ENCODE measurements around the gene TNXB.
"Not testable (repeated sequence)": the region's sequence is repeated elsewhere in the genome, so short reads cannot be mapped to it uniquely, and the experiment has no call there.

DNA sequence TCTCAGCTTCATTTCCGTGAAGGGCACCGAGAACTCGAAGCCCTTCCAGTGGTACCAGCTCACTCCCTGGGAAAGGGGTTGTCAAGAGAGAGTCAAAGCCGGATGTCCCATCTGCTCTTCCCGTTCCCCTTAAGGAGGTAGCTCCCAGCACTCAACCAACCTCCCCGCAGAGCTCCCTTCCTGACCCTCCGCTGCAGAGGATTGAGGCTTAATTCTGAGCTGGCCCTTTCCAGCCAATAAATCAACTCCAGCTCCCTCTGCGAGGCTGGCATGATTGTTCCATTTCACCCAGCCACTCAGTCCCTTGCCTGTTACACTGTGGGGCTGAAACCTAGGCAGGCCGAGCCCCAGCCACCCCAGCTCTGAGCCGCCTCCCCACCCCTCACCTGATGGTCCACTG is 67.8 kb downstream of the TNXB start:
- TF ChIP-seq POLR2A (IDR thresholded peaks at IDR 0.05; ENCODE audit: low read depth, low read length); POLR2AphosphoS5 (IDR thresholded peaks at IDR 0.05; ENCODE audit: insufficient read depth, low read depth, low read length); JUN (IDR thresholded peaks at IDR 0.05; ENCODE audit: borderline replicate concordance, insufficient read depth, insufficient read length, low read depth); MYC (IDR thresholded peaks at IDR 0.05; ENCODE audit: low read depth, low read length); EZH2 (IDR thresholded peaks at IDR 0.05; ENCODE audit: borderline replicate concordance, low read depth, low read length, severe bottlenecking); FOS (IDR thresholded peaks at IDR 0.05; ENCODE audit: borderline replicate concordance, insufficient read depth, low read length); GATA2 (IDR thresholded peaks at IDR 0.05; ENCODE audit: insufficient read depth, insufficient read length, low read depth, low read length): not testable (repeated sequence)
- TF ChIP-seq, protein P1, sequence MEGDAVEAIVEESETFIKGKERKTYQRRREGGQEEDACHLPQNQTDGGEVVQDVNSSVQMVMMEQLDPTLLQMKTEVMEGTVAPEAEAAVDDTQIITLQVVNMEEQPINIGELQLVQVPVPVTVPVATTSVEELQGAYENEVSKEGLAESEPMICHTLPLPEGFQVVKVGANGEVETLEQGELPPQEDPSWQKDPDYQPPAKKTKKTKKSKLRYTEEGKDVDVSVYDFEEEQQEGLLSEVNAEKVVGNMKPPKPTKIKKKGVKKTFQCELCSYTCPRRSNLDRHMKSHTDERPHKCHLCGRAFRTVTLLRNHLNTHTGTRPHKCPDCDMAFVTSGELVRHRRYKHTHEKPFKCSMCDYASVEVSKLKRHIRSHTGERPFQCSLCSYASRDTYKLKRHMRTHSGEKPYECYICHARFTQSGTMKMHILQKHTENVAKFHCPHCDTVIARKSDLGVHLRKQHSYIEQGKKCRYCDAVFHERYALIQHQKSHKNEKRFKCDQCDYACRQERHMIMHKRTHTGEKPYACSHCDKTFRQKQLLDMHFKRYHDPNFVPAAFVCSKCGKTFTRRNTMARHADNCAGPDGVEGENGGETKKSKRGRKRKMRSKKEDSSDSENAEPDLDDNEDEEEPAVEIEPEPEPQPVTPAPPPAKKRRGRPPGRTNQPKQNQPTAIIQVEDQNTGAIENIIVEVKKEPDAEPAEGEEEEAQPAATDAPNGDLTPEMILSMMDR (IDR thresholded peaks at IDR 0.05; ENCODE audit: extremely low read depth in 1 of 2, insufficient read depth in 1 of 2, low read depth in 1 of 2, low read length in 2 of 2): not testable (repeated sequence)
- TF ChIP-seq, protein P2, sequence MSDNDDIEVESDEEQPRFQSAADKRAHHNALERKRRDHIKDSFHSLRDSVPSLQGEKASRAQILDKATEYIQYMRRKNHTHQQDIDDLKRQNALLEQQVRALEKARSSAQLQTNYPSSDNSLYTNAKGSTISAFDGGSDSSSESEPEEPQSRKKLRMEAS (IDR thresholded peaks at IDR 0.05; ENCODE audit: insufficient read depth, insufficient read length): not testable (repeated sequence)

Measured in endothelial cell of umbilical vein (primary cell).